Measurements from ENCODE around the gene ATG14. TPM values are rescaled to one million over a fixed set of nuclear protein-coding genes. Genes with fewer than 3 reads are reported as not detected.

Gene ATG14
- total and polyA plus RNA-seq, 2 of the 8 experiments (the other 6 are each of a cell fraction or from before 2014, with no cell fraction given) = 4.9 to 10.8 TPM

DNA sequence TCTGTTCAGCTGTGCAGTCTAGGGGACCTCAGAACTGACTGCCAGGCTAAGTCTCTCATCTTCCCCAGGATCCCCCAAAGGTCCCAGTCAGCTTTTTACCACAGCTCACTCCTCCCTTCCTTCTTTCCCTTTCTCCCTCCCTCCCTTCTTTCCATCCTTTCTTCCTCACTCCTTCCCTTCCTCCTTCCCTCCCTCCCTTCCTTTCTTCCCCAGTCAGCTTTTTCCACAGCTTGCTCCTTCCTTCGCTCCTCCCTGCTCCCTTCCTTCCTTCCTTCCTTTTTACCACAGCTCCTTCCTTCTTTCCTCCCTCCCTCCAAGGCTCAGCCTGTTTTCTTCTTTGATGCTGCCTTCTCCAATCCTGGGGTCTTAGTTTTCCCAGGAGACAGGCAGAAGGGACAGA is 39.2 kb downstream of the ATG14 start:
- CTCF ChIA-PET (ENCODE audit: partially characterized antibody) = interaction anchor here (0.7 to 2.5 kb wide), 5 partner anchors 9 to 159 kb away, joined by 3 to 8 read pairs (median 3); no protein-coding TSS in a partner anchor
- TF ChIP-seq EGR1 (IDR thresholded peaks at IDR 0.05; ENCODE audit: borderline replicate concordance, low read depth, low read length) (no peak), TAF1 (IDR thresholded peaks at IDR 0.05; ENCODE audit: low read depth, low read length) (no peak), KDM5A (IDR thresholded peaks at IDR 0.05; ENCODE audit: low read length) (no peak), BCL11A (IDR thresholded peaks at IDR 0.05; ENCODE audit: low read depth in 2 of 2, low read length in 2 of 2) (no peak), POU5F1 (IDR thresholded peaks at IDR 0.05; ENCODE audit: low read depth, low read length) (no peak), FOSL1 (IDR thresholded peaks at IDR 0.05; ENCODE audit: insufficient read depth, low read depth, low read length) (no peak), TBP (IDR thresholded peaks at IDR 0.05; ENCODE audit: low read depth, low read length) (no peak), RXRA (IDR thresholded peaks at IDR 0.05; ENCODE audit: insufficient read depth, low read depth, low read length) (no peak), BRCA1 (IDR thresholded peaks at IDR 0.05; ENCODE audit: low read depth, low read length) (no peak), CREB1 (IDR thresholded peaks at IDR 0.05) (no peak), SP4 (IDR thresholded peaks at IDR 0.05; ENCODE audit: low read length) (no peak), SIX5 (IDR thresholded peaks at IDR 0.05; ENCODE audit: low read depth, low read length) (no peak)
- TF ChIP-seq, protein P1, sequence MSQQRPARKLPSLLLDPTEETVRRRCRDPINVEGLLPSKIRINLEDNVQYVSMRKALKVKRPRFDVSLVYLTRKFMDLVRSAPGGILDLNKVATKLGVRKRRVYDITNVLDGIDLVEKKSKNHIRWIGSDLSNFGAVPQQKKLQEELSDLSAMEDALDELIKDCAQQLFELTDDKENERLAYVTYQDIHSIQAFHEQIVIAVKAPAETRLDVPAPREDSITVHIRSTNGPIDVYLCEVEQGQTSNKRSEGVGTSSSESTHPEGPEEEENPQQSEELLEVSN (IDR thresholded peaks at IDR 0.05) = no peak
- TF ChIP-seq, protein P2, sequence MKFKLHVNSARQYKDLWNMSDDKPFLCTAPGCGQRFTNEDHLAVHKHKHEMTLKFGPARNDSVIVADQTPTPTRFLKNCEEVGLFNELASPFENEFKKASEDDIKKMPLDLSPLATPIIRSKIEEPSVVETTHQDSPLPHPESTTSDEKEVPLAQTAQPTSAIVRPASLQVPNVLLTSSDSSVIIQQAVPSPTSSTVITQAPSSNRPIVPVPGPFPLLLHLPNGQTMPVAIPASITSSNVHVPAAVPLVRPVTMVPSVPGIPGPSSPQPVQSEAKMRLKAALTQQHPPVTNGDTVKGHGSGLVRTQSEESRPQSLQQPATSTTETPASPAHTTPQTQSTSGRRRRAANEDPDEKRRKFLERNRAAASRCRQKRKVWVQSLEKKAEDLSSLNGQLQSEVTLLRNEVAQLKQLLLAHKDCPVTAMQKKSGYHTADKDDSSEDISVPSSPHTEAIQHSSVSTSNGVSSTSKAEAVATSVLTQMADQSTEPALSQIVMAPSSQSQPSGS (IDR thresholded peaks at IDR 0.05; ENCODE audit: low read length) = no peak

More for the DNA sequence above, 39.2 kb downstream of the ATG14 start:
- DNase-seq (ENCODE audit: low read depth in 1 of 2, low spot score in 2 of 2) (no peak), FAIRE-seq (no peak)
- Histone ChIP-seq H3K23me2 (ENCODE audit: low read depth, low read length) (no peaks in the 10 kb centered on the region), H2AFZ (ENCODE audit: low read length) (no peak overlapping the region), H3K23ac (ENCODE audit: insufficient read length) (no peak overlapping the region), H4K91ac (replicated peaks; ENCODE audit: insufficient read length, low read length) (no peak overlapping the region), H3K56ac (replicated peaks; ENCODE audit: insufficient read length, low read depth, low read length) (no peak overlapping the region), H3K36me3 (ENCODE audit: control insufficient read depth in 2 of 4, insufficient read depth in 4 of 4, low read length in 3 of 4) (peaks cover 2 to 21% (median 12%) of the 10 kb centered on the region in 4 experiments; a peak in 7 of 8 replicates), H3K18ac (ENCODE audit: extremely low read depth, low read length) (no peak overlapping the region), H3K27ac (ENCODE audit: low read depth, low read length) (no peak overlapping the region), H2BK120ac (replicated peaks; ENCODE audit: low read depth, low read length) (no peak overlapping the region), H3K4me3 (ENCODE audit: extremely low read depth in 1 of 4, insufficient read depth in 2 of 4, low read depth in 3 of 4, low read length in 4 of 4) (no peak overlapping the region), H3K14ac (ENCODE audit: insufficient read length) (no peak overlapping the region), H2AK5ac (ENCODE audit: low read depth, low read length) (no peak overlapping the region), H2BK15ac (ENCODE audit: low read length) (no peak overlapping the region), H4K5ac (ENCODE audit: insufficient read length, low read depth, low read length) (no peak overlapping the region), H4K20me1 (replicated peaks in 1 of 2; ENCODE audit: control insufficient read depth in 1 of 2, insufficient read depth in 2 of 2, low read length in 2 of 2) (no peaks in the 10 kb centered on the region), H3K27me3 (replicated peaks in 1 of 4; ENCODE audit: control insufficient read depth in 3 of 4, extremely low read depth in 1 of 4, insufficient read depth in 3 of 4, low read length in 3 of 4) (no peaks in the 10 kb centered on the region), H3K4ac (replicated peaks; ENCODE audit: insufficient read length, low read depth, low read length) (no peak overlapping the region), H2BK20ac (ENCODE audit: low read length) (no peak overlapping the region), H3K9me3 (ENCODE audit: insufficient read depth in 2 of 2, low read depth in 1 of 2, low read length in 1 of 2) (no peaks in the 10 kb centered on the region), H4K8ac (ENCODE audit: extremely low read depth, insufficient read depth, low read length) (no peak overlapping the region), H3K9ac (replicated peaks in 1 of 4; ENCODE audit: extremely low read depth in 1 of 4, low read depth in 3 of 4, low read length in 3 of 4) (no peak overlapping the region), H3K4me2 (ENCODE audit: insufficient read depth in 1 of 2, low read depth in 2 of 2, low read length in 2 of 2) (no peak overlapping the region), H2BK5ac (ENCODE audit: low read depth, low read length) (no peak overlapping the region), H3K79me1 (ENCODE audit: low read depth, low read length) (no peaks in the 10 kb centered on the region), H3K79me2 (ENCODE audit: control insufficient read depth in 1 of 2, insufficient read depth in 2 of 2, low read length in 2 of 2) (no peaks in the 10 kb centered on the region), H2BK12ac (ENCODE audit: low read depth, low read length) (no peak overlapping the region), H3K4me1 (replicated peaks in 1 of 4; ENCODE audit: control insufficient read depth in 3 of 4, insufficient read depth in 4 of 4, low read length in 3 of 4) (no peaks in the 10 kb centered on the region)
- WGBS, 2 experiments (ENCODE audit: extremely low coverage in 1 of 2, insufficient coverage in 1 of 2, insufficient read length in 1 of 2, insufficient replicate concordance in 2 of 2, low coverage in 1 of 2, low lambda C conversion rate in 2 of 2, missing lambda C conversion rate in 1 of 2) = 86% methylated on average over 1 of the region's 1 CpG; no CpG with 5 or more reads in 1 of the 2 experiments
- POLR2A ChIA-PET (ENCODE audit: partially characterized antibody) = no interaction called here

Data from H1 (cell line).